Fibroblast of the conjunctiva (primary cell): ENCODE data around the gene ZG16B.

Experiments used
- DNase-seq: peaks from one replicate; pipeline ENCODE4 v3.0.0-alpha.2; 2010; ENCODE audit warnings: low read depth

The ZG16B gene

DNA sequence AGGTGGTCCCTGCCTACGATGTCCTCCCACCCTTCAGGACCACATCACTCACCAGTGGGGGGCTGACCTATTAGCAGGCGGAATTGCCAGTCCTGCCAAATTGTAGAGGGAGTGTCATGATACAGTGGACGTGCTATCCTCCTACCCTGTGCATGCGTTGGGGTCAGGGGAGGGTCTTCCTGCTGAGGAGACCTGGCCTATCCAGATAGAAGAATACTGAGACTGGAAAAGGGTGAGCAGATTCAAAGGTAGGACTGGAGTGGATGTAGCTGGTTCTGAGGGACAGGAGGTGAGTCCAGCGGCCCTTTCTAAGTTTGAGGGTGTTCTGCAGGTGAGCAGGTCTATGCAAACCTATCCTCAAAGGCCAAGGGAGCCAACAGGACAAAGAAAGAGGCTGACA lies 23.8 kb upstream of the ZG16B start:
- DNase-seq: no peak

DNA sequence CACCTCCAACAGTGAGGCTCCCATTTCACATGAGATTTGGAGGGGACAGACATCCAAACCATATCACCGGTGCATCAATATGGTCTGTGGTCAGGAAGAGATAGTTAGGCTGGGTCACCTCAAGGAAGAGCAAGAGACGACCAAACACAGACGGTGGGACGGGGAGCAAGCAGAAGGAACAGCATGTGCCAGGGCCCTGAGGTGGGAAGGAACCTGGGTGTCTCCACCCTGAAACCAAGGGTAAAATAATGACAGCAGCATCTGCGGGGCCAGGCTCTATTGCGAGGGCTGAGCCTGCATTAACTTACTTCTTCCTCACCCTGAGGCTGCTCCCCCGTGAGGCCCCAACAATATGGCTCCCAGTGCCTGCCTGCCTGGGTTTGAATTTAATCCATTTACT lies 21.9 kb upstream of the ZG16B start:
- DNase-seq: no peak

DNA sequence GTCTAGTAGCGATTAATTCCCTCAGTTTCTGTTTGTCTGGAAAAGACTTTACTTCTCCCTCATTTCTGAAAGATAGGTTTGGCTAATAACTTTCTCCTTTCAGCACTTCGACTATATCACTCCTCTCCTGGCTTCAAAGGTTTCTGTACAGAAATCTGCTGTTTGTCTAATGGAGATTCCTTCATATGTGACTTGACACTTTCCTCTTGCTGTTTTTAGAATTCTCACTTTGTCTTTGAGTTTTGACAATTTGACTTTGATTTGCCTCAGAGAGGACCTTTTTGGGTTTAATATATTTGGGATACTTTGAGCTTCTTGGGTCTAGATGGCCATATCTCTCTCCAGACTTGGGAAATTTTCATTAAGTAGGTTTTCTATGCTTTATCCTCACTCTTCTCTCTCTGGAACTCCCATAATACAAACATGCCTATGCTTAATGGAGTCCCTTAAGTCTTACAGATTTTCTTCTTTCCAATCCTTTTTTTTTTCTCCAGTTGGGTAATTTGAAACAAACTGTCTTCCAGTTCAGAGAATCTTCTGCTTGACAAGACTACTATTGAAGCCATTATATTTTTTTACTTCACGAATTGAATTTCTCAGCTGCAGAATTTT lies 20.8 kb upstream of the ZG16B start:
- no peak for DNase-seq

DNA sequence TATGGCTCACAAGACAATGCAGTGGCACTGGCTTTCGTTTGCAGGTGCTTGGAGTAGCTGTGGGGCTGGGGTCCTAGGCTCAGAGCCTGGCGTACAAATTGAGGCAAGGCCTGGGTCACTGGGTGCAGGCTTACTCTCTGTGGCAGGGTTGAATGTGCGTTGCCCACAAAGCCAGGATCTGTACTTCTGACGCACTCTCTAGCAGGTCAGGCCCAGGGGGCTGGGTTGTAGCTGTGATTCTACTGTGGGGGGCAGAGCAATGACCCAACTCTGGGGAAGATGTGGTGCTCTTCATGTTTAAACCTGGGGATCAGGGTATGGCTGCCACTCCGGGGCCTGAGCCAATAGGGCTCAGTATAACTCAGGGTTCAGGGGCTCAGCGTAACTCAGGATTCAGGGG lies 19.5 kb upstream of the ZG16B start:
- no peak for DNase-seq

DNA sequence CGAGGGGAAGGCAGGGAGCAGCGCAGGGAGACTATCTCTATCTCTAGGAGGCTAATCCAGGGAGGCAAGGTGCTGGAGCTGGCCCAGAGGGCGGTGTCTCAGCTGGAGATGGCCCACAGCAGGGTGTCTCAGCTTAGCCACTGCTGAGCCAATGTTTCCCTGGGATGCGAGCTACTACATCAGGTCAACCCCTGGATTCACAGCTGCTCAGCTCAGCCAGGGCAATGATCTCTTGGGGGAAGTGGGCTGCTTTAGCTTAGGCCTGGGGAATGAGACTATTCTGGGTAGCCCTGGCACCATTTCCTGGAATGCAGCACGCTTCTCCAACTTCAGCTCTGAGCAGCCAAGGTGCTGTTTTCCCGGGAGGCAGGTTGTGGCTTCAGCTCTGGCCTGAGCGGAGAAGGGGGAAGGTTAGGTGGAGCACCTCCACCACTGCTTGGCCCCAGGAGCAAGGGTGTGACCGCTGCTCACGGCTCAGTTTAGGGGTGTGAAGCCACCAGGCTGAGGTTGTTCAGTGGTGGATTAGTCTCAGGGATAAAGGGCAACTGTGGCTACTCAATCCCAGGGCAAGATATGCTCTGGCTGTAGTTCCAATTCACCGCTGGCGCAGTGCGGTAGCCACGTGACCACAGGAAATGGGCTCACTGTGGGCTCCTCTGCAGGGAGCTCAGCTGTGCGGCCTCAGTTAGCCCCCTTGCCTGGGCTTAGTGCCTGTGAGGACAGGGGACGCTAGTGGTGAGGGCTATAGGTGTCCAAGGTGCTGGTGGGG lies 18.2 kb upstream of the ZG16B start:
- DNase-seq: no peak

DNA sequence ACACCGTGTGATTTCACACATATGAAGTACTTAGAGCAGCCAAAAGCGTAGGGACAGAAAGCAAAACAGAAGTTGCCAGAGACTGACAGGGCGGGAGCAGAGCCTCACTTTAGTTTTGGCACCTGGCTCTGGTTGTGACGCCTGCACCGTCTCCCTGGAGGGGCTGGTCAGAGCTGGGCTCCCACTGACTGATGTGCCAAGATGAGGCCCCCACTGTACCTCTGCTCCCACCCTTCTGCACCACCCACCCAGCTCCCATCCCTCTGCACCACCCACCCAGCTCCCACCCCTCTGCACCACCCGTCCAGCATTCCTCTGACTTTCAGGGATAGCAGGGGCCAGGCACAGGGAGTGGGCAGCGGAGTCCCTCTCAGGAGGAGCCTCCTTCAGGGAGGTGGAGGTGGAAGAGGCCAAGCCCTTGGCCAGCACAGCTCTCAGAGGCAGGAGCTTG lies 16.3 kb upstream of the ZG16B start:
- no peak for DNase-seq

DNA sequence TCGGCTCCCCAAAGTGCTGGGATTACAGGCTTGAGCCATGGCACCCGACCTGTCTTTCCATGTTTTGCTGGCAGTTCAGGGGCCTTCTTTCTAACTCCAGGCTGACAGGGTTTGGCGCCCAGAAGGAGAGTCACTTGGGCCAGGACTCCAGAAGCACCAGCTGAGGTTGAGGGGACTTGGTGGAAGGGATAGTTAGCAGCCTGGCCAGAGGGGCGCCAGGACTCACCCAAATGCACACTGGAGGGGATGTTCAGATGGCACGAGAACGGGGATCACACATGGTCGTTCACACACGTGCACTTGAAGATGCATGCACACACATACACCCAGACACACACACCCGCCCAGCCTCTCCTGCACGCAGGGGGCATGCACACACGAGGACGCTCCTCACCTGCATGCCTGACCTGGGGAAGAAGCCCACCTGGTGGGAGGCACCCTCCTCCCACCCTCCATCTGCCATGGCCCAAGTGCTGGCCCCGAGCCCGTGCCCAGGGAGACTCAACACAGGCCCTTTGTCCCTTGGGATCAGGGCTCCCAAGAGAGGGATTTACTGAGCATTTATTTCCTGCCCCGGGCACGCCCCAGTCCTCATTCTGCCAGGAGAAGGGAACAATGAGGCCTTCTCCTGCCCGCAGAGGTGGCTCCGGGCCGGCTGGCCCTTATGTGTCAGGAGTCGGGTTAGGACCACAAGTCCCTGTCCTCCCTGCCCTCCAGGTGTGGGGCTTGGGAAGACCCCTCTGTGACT lies 15.4 kb upstream of the ZG16B start:
- DNase-seq: no peak

DNA sequence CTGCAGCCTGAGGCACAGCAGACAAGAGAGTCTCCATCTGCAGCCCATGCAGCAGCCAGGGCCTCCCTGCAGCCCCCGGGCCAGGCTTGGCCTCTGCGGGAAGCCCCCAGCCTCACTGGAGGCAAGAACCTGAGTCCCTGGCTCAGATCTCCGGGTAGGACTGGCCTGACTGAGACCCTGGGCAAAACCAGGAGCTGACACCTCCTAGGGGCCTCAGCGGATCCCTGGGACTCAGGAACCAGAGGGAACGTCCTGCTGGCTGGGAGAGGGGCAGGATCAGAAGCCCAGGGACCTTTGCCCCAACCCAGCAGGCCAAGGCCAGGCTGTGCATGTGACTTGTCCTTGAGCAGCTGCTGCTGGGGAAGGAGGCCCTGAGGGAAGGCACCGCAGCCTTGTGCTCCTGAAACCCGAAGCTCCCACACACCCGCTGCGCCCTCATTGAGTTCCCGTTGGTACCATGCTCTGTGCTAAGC lies 14.8 kb upstream of the ZG16B start:
- DNase-seq: no peak

DNA sequence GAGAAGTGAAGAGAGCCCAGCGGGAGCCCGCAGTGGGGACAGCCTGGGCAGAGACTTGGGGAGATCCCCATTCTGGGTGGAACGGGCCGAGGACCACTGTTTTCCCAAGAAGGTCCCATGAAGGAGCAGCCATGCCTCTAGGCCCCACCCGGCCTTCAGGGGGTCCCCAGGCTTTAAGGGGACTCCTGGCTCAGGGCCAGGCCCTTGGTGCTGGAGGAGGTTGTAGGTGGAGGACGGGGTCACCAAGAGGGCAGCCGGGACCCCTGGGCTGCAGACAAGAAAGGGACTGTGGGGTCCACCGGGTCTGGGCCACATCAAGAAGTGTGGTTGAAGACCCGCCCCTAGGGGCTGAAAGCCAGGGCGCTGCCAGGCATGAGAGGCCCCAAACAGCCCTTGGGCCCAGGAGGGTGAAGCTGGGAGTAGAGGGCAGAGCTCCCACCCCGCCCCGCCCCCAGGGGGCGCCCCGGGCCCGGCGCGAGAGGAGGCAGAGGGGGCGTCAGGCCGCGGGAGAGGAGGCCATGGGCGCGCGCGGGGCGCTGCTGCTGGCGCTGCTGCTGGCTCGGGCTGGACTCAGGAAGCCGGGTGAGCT lies 13.3 kb upstream of the ZG16B start, which contains the start of gene PRSS21:
TSS of gene PRSS21 (plus strand) at position 487 of the 589 bp plus-strand sequence. CDS start at position 519, 32 bp downstream.
- no peak for DNase-seq

DNA sequence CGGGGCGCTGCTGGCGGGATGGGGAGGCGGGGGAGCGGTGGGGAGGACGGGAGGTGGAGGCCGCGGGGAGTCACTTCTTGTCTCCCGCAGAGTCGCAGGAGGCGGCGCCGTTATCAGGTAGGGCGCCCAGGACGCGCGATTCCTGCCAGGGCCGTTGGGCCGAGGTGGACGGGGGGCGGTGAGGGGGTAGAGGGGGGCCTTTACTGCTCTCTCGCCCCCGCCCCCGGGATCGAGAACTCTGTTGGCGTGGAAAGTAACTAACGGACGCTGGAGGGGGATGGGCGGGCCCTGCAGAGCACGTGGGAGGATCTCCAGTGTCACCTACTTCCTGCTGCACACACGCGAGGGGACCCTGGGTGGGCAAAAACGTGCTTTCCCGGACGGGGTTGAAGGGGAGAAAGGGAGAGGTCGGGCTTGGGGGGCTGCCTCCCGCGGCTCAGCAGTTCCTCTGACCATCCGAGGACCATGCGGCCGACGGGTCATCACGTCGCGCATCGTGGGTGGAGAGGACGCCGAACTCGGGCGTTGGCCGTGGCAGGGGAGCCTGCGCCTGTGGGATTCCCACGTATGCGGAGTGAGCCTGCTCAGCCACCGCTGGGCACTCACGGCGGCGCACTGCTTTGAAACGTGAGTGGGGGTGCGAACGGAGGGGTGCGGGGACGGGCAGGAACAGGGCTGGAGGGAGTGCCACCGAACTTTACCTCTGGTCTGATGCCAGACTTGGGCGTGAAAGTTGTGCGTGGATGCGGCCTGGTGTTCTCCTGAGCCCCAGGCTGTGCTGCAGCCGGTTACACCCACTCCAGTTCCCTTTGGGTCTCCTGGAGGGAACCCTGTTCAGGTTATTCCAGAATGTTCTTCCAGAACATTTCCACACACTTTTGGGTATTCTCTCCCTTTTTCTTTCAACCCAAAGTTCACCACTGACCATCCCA lies 12.5 kb upstream of the ZG16B start:
- DNase-seq: no peak

DNA sequence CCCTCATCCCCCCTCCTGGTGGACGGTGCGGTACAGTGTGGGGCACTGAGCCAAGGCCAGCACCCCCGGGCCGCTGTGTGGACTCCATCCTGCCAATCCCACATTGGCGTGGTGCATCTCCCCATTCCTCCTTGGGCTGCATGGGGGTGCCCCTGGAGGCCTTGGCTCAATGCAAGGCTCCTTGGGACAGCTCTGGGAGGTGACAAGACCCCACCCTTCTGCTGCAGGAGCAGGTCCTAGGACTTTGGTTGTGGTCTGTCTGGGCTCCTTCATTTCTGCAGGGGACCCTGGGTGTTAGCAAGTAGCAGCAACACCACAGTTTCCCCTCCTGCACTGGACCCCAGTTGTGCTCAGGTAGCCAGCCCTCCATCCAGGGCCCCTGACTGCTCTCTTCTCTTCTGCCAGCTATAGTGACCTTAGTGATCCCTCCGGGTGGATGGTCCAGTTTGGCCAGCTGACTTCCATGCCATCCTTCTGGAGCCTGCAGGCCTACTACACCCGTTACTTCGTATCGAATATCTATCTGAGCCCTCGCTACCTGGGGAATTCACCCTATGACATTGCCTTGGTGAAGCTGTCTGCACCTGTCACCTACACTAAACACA lies 11.7 kb upstream of the ZG16B start:
- no peak for DNase-seq

DNA sequence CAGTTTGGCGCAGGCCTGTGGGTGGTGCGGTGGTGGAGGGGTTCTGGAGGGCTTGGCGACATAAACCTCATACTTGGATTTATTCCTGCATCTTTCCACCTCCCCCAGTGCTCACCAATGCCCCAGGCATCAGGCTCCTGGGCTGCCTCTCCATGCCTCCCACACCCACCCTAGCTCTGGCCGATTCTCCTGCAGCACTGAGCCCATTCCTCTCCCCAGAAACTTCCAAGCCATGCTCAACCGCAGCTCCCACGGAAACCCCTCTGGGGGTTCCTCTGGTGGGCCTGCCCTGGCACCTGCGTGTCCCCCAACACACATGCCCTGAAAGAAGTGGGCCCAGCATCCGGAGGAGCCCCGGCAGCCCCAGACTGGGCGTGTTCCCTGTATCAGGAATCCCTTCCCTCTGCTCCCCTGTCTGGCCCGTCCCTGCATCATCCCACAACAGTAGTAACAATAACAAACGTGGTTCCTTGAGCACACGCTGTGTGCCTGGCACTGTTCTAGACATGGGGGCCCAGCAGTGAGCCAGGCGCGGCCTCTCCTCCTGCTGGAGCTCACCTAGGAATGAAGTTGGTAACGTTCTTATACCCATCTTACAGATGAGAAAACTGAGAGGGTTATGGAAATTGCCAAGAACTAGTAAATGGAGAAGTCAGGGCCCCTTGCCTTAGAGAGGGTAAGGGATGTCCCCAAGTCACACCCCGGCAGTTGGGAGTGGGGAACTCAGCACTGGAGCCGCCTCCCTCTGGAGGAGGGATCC lies 10.7 kb upstream of the ZG16B start:
- DNase-seq: no peak

DNA sequence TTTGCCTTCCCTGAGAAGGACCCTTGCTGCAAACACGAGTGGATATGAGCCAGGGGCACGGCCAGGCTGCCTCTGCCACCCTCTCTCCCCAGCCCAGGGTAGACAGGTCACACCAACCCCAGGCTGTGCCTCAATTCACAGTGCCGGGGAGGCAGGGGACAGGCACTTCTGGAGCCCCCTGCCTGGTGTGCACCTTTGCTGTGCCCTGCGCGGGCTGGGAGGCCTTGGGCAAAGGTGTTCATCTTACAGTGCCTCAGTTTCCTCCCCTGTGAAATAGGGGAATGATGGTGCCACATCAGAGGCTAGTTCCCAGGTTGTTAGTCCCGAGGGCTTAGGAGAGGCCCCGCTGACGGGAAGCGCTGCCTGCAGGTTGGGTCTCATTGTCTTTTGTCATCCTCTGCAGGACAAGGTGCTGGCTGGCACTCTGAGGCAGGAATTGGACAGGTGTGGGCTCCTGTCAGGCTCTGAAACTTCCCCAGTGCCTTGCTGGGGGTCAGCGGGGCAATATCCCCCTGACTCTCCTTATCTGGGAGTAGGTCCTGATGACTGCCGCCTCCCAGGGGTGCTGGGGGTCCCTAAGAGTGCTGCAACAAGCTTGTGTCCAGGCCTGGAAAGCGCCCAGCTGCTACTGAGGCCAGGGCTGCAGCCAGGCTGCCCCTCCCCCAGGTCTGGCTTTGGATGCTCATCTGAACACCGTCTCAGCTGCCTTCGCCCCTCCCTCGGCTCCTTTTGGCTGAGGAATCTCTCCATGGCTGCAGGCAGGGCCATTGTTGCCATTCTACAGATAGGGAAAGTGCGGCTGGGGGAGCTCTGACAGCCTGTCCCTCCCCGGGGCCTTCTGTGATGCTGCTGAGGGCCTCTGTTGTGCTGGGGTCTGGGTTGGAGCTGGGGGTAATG lies 9.9 kb upstream of the ZG16B start:
- no peak for DNase-seq

DNA sequence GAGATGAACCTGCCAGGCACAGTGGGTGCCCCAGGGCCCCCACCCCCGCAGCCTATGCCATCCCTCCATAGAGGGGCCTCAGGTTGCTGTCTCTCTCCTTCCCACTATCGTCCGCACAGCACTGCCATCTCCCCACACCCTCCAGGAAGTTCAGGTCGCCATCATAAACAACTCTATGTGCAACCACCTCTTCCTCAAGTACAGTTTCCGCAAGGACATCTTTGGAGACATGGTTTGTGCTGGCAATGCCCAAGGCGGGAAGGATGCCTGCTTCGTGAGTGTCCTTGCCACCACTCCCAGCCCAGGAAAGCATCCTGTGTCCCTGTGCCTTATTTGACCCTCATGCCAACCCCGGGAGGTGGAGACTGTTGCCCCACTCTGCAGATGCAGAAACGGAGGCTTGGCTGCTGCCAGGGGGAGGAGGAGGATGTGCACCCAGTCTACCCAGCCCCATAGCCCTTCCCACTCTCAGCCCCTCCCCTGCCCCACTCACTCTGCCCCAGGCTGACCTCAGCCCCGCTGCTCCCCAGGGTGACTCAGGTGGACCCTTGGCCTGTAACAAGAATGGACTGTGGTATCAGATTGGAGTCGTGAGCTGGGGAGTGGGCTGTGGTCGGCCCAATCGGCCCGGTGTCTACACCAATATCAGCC lies 9.1 kb upstream of the ZG16B start:
- DNase-seq: no peak

DNA sequence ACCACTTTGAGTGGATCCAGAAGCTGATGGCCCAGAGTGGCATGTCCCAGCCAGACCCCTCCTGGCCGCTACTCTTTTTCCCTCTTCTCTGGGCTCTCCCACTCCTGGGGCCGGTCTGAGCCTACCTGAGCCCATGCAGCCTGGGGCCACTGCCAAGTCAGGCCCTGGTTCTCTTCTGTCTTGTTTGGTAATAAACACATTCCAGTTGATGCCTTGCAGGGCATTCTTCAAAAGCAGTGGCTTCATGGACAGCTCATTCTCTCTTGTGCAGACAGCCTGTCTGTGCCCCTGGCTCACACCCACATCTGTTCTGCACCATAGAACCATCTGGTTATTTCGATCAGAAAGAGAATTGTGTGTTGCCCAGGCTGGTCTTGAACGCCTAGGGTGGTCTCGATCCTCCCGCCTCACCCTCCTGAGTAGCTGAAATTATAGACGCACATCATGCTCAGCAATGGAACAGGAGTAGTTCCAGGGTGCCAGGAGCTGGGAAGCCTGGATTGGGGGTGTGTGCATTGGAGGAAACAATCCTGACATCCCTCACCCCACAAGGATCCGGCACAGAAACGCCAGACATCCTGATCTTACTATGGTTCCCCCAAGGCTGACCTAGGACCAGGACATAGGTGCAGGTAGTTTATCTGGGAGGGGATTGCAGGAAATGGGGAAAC lies 8.5 kb upstream of the ZG16B start:
- DNase-seq: no peak

DNA sequence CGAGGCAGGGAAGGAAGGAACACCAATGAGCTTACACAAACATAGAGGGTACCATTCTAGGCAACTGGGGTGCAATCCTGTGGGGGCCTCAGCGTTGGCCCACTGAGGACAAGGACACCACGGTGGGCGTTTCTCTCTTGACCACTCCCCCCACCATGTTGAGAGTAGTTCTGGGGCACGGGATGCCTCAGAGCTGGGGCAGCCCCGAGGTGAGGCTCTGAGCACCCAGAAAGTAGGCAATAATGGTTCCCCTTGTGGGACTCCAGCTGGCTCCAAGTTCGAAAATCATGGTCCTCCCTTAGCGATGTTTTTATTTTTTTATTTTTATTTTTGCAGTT lies 8.0 kb upstream of the ZG16B start:
- no peak for DNase-seq

DNA sequence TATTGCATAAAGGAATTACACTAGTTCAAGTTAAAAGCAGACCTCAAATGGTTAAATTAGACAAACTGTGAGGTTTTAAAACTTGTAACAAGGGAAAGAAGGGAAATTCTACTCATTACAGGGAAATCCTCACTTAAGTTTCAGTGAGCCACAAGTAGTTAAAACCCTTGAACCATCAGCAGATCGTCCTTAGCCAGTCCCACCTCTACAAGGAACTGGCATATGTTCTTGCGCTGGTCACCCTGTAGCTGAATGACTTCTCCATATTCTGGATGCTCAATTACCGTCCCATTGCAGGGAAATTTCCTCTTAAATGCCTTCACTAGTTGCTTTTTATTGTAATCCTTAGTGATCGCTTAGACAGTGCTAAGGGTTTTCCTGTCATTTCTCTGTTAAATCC lies 7.6 kb upstream of the ZG16B start:
- no peak for DNase-seq

DNA sequence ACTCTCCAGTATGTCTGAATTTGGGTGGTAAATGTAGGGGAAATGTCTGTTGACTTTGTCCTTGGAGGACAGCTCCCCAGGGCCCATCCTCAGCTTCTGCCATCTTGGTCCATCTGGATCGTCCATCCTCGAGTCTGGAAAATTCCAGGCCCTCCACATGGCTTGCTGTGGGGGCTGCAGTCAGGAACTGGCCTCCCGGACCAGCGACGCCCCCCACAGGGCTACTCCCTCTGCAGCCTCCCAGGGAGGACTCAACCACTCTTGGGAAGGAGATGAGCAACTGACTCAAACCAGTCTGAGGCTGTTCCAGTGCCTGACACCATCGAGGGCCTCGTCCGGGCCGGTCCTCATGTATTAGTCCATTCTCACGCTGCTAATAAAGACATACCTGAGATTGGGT lies 5.5 kb upstream of the ZG16B start:
- DNase-seq: no peak
